Activated CD4-positive, alpha-beta T cell treated with anti-CD3 and anti-CD28 coated beads, Interleukin-2, amount 10 ng/mL, durations not matched to agents 7 days and 5 days (primary cell): Measurements from ENCODE around the gene COL27A1. TPM values are rescaled to one million over a fixed set of nuclear protein-coding genes. Genes with fewer than 3 reads are reported as not detected.
"Not testable (repeated sequence)": the region's sequence is repeated elsewhere in the genome, so short reads cannot be mapped to it uniquely, and the experiment has no call there.

Source experiments
- CTCF ChIA-PET: fragments of 350-600 bp; sonication (Branson Sonifier 250); formaldehyde crosslinking; loops from one replicate; lab custom pipeline; 2021; ENCODE audit warnings: antibody characterized with exemption; lab: Charles Lee
- POLR2A ChIA-PET: fragments of 350-600 bp; sonication (Branson Sonifier 250); formaldehyde crosslinking; loops from one replicate; lab custom pipeline; 2021; ENCODE audit warnings: antibody characterized with exemption; lab: Charles Lee
- DNase-seq: peaks from one replicate; pipeline ENCODE4 v3.0.0-alpha.2; 2020
- H3K27ac Mint-ChIP-seq: one replicate; pipeline ENCODE4 v1.8.0; 2021; ENCODE audit warnings: mild to moderate bottlenecking, moderate library complexity, mixed read lengths
- H3K27me3 Mint-ChIP-seq: one replicate; pipeline ENCODE4 v1.8.0; 2021; ENCODE audit warnings: mixed read lengths
- H3K36me3 Mint-ChIP-seq: one replicate; pipeline ENCODE4 v1.8.0; 2021; ENCODE audit warnings: low read depth, mixed read lengths
- H3K4me1 Mint-ChIP-seq: one replicate; pipeline ENCODE4 v1.8.0; 2021; ENCODE audit warnings: mixed read lengths
- H3K4me3 Mint-ChIP-seq: one replicate; pipeline ENCODE4 v1.8.0; 2021; ENCODE audit warnings: mild to moderate bottlenecking, moderate library complexity, mixed read lengths
- H3K9me3 Mint-ChIP-seq: one replicate; pipeline ENCODE4 v1.8.0; 2021; ENCODE audit warnings: mixed read lengths
- total RNA-seq, 2 experiments: library from RNA; stranded (reverse); gene quantifications; one replicate each; pipeline ENCODE4 v1.2.3, GENCODE V29; 2021

COL27A1 gene
- total RNA-seq, 2 experiments from 2014 or later: 0.15 to 0.22 TPM

DNA sequence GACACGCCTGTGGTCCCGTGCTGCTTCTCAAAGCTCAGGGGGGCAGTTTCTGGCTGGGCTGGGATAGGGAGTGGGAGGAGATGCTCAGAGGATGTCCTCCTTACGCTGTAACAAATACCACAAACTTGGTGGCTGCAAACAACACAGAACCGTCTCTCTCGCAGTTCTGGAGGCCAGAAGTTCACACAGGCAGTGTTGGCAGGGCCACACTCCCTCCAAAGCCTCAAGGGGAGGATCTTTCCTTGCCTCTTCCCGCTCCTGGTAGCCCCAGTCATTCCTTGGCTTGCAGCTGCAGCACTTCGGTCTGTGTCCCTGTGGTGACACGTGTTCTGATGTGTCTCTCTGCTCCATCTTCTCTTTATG is 157.2 kb downstream of the COL27A1 start:
- no peaks in the 10 kb centered on the region for H3K4me1 Mint-ChIP-seq
- no peaks in the 10 kb centered on the region for H3K36me3 Mint-ChIP-seq
- H3K4me3 Mint-ChIP-seq: no peak overlapping the region
- no peak overlapping the region for H3K27ac Mint-ChIP-seq
- DNase-seq: no peak
- POLR2A ChIA-PET: no interaction called here
- no peaks in the 10 kb centered on the region for H3K27me3 Mint-ChIP-seq
- CTCF ChIA-PET: no interaction called here
- no peaks in the 10 kb centered on the region for H3K9me3 Mint-ChIP-seq

- H3K36me3 Mint-ChIP-seq: no peaks in the 10 kb centered on the region
- ChIA-PET CTCF (interaction anchor here (0.6 kb wide), 1 partner anchor 35 kb away, joined by 3 read pairs; no protein-coding TSS in a partner anchor), POLR2A (no interaction called here)
- DNase-seq: no peak
- no peaks in the 10 kb centered on the region for H3K9me3 Mint-ChIP-seq
- no peak overlapping the region for H3K4me3 Mint-ChIP-seq
- H3K4me1 Mint-ChIP-seq: peaks cover 4% of the 10 kb centered on the region
- H3K27me3 Mint-ChIP-seq: no peaks in the 10 kb centered on the region
- no peak overlapping the region for H3K27ac Mint-ChIP-seq
Observed at GRCh38 chr9:114313186-114313585, 157.8 kb downstream of the COL27A1 start.

DNA sequence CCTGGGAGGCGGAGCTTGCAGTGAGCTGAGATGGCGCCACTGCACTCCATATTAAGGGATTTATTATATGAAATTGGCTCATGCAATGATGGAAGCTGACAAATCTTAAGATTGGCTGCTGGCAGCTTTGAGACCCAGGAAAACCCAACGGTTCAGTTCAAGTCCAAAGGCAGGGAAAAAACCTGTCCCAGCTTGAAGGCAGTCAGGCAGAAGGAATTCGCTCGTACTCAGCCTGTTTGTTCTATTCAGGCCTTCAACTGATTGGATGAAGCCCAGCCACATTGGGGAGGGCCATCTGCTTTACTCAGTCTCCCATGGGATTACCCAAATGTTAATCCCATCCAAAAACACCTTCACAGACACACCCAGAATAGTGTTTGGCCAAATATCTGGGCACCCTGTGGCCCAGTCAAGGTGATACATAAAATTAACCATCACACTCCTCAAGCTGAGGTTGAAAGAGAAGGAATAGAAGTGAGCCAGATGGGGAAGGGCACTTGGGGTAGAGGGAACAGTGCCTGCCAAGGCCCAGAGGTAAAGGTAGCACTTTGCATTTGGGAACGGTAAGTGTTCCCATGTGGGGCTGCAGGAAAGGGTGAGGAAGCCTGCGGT is 159.0 kb downstream of the COL27A1 start:
- no peak overlapping the region for H3K4me3 Mint-ChIP-seq
- H3K4me1 Mint-ChIP-seq: peaks cover 5% of the 10 kb centered on the region
- no peaks in the 10 kb centered on the region for H3K9me3 Mint-ChIP-seq
- ChIA-PET POLR2A (no interaction called here), CTCF (no interaction called here)
- H3K36me3 Mint-ChIP-seq: no peaks in the 10 kb centered on the region
- DNase-seq: no peak
- no peak overlapping the region for H3K27ac Mint-ChIP-seq
- no peaks in the 10 kb centered on the region for H3K27me3 Mint-ChIP-seq

GRCh38 chr9:114314881-114315722 is 159.8 kb downstream of the COL27A1 start:
- ChIA-PET CTCF (no interaction called here), POLR2A (no interaction called here)
- peaks cover 5% of the 10 kb centered on the region for H3K4me1 Mint-ChIP-seq
- no peaks in the 10 kb centered on the region for H3K27me3 Mint-ChIP-seq
- no peak overlapping the region for H3K27ac Mint-ChIP-seq
- no peaks in the 10 kb centered on the region for H3K9me3 Mint-ChIP-seq
- H3K36me3 Mint-ChIP-seq: no peaks in the 10 kb centered on the region
- DNase-seq: no peak
- H3K4me3 Mint-ChIP-seq: no peak overlapping the region

DNA sequence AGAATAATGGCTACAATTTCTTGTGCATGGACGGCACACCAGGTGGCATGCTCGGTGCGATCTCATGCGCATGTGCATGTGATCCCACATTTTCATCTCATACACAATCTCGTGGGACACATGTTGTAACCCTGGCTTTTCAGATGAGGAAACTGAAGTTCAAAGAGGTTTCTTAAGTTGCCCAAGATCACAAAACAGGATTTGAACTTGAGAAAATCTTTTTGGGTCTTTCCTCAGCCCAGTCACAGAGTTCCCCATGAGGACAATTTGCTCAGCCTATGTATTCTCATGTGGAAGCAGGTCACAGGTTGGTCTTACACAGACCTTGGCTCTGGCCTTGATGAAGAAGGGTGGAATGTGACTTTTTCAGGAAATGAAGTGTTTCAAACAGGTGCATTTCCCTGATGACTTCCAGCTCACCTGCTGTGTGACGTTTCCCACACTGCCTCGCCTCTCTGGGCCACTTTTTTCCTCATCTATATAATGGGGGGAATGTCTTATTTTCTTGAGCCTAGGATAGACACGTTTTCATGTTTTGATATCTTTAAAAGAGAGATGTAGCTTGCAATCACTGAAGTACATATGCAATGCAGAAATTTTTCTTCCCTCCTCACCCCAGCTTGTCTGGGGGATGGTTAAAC is 160.5 kb downstream of the COL27A1 start:
- no peak for DNase-seq
- CTCF ChIA-PET: no interaction called here
- H3K27ac Mint-ChIP-seq: no peak overlapping the region

GRCh38 chr9:114316605-114317230 is 161.4 kb downstream of the COL27A1 start:
- no peaks in the 10 kb centered on the region for H3K36me3 Mint-ChIP-seq
- ChIA-PET POLR2A (no interaction called here), CTCF (no interaction called here)
- H3K4me3 Mint-ChIP-seq: no peak overlapping the region
- H3K4me1 Mint-ChIP-seq: peaks cover 5% of the 10 kb centered on the region
- no peaks in the 10 kb centered on the region for H3K9me3 Mint-ChIP-seq
- no peaks in the 10 kb centered on the region for H3K27me3 Mint-ChIP-seq
- no peak overlapping the region for H3K27ac Mint-ChIP-seq
- DNase-seq: no peak

More for the DNA sequence above, 160.5 kb downstream of the COL27A1 start:
- Mint-ChIP-seq H3K4me3 (no peak overlapping the region), H3K9me3 (no peaks in the 10 kb centered on the region), H3K27me3 (no peaks in the 10 kb centered on the region), H3K36me3 (no peaks in the 10 kb centered on the region), H3K4me1 (peaks cover 5% of the 10 kb centered on the region)
- POLR2A ChIA-PET: no interaction called here

DNA sequence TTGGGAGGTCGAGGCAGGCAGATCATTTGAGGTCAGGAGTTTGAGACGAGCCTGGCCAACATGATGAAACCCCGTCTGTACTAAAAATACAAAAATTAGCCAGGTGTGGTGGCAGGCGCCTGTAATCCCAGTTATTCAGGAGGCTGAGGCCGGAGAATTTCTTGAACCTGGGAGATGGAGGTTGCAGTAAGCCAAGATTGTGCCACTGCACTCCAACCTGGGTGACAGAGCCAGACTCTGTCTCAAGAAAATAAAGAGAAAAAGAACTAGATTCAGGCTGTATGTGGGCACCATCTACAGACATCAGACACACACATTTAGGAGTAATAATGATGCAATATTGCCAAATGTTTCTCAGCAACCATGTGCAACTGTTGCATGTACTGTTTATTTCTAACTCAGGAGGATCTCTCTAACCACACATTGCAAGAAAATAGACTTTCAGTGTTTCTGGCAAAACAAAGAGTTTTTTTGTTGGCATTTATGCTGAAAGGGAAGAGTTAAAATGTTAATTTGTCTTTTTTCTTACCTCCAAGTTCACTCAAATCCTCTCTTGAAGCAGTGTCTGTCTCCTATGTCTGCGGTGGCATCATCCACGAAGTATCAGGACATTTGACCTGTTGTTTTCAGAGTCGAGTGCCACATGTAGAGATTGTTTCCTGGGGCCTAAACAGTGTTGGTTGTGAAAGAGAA is 162.5 kb downstream of the COL27A1 start:
- no peaks in the 10 kb centered on the region for H3K27me3 Mint-ChIP-seq
- no peaks in the 10 kb centered on the region for H3K36me3 Mint-ChIP-seq
- ChIA-PET CTCF (no interaction called here), POLR2A (no interaction called here)
- H3K4me3 Mint-ChIP-seq: no peak overlapping the region
- H3K27ac Mint-ChIP-seq: no peak overlapping the region
- DNase-seq: no peak
- no peaks in the 10 kb centered on the region for H3K9me3 Mint-ChIP-seq
- H3K4me1 Mint-ChIP-seq: peaks cover 5% of the 10 kb centered on the region

DNA sequence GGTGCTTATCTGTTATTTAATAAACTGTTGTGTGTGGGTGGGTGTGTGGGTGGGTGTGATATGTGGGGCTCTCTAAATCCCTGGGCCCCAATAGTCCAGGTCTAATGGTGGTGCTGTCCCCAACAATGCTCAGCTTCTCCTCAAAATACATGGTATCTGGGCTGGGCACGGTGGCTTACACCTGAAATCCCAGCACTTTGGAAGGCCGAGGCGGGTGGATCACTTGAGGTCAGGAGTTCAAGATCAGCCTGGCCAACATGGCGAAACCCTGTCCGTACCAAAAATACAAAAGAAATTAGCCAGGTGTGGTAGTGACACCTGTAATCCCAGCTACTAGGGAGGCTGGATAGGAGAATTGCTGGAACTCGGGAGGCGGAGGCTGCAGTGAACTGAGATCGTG is 163.1 kb downstream of the COL27A1 start:
- H3K27me3 Mint-ChIP-seq: no peaks in the 10 kb centered on the region
- peaks cover 5% of the 10 kb centered on the region for H3K4me1 Mint-ChIP-seq
- no peaks in the 10 kb centered on the region for H3K36me3 Mint-ChIP-seq
- no peaks in the 10 kb centered on the region for H3K9me3 Mint-ChIP-seq
- ChIA-PET POLR2A (no interaction called here), CTCF (no interaction called here)
- DNase-seq: no peak
- no peak overlapping the region for H3K4me3 Mint-ChIP-seq
- no peak overlapping the region for H3K27ac Mint-ChIP-seq

DNA sequence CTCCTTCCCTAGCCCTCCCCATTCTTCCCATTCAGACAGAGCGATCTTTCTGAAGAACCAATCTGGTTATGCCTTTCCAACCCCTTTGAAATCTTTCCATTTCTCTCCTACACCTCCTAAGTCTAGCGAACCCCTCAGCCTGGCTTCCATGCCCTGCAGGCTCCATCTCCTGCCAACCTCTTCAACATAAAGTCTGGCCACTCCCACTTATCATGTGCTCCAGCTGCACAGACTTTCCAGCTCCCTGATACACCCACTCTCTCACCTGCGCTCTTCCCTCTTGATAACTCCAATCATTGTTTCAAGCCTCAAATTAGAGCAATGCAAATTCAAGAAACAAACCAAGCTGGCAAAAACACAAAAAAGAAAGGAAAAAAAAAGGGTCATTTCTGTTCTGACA is 163.8 kb downstream of the COL27A1 start:
- no peaks in the 10 kb centered on the region for H3K27me3 Mint-ChIP-seq
- no peaks in the 10 kb centered on the region for H3K9me3 Mint-ChIP-seq
- H3K4me3 Mint-ChIP-seq: no peak overlapping the region
- POLR2A ChIA-PET: no interaction called here
- CTCF ChIA-PET: no interaction called here
- H3K36me3 Mint-ChIP-seq: no peaks in the 10 kb centered on the region
- peaks cover 5% of the 10 kb centered on the region for H3K4me1 Mint-ChIP-seq
- DNase-seq: no peak
- H3K27ac Mint-ChIP-seq: no peak overlapping the region

DNA sequence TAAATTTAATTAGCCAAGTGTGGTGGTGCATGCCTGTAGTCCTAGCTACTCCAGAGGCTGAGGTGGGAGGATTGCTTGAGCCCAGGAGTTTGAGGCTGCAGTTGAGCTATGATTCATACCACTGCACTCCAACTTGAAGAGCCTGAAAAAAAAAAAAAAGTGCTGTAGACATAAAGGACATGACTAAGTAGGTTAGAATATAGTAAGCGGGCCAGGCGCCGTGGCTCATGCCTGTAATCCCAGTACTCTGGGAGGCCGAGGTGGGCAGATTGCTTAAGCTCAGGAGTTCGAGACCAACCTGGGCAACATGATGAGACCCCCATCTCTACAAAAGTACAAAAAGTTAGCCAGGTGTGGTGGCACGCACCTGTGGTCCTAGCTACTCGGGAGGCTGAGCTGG is 165.4 kb downstream of the COL27A1 start:
- H3K36me3 Mint-ChIP-seq, H3K27me3 Mint-ChIP-seq, DNase-seq, H3K9me3 Mint-ChIP-seq, POLR2A ChIA-PET, H3K27ac Mint-ChIP-seq, H3K4me3 Mint-ChIP-seq, H3K4me1 Mint-ChIP-seq: not testable (repeated sequence)
- CTCF ChIA-PET: interaction anchor here (0.6 to 1.1 kb wide), 2 partner anchors 17 to 24 kb away, joined by 4 read pairs; no protein-coding TSS in a partner anchor

DNA sequence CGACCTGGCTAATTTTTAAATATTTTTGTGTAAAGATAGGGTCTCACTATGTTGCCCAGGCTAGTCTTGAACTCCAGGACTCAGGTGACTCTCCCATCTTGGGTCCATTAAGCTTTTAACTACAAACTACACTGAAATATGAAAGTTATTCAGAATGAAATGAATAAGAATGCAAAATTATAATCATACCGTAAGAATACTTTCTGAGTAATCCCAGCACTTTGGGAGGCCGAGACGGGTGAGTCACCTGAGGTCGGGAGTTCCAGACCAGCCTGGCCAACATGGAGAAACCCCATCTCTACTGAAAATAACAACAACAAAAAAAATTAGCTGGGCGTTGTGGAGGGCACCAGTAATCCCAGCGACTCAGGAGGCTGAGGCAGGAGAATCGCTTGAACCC is 166.4 kb downstream of the COL27A1 start:
- H3K4me3 Mint-ChIP-seq: no peak overlapping the region
- no peaks in the 10 kb centered on the region for H3K27me3 Mint-ChIP-seq
- H3K36me3 Mint-ChIP-seq: no peaks in the 10 kb centered on the region
- no peaks in the 10 kb centered on the region for H3K9me3 Mint-ChIP-seq
- ChIA-PET CTCF (interaction anchor here (0.7 to 0.9 kb wide), 2 partner anchors 26 to 301 kb away, joined by 3 to 4 read pairs; no protein-coding TSS in a partner anchor), POLR2A (no interaction called here)
- no peak for DNase-seq
- peaks cover 5% of the 10 kb centered on the region for H3K4me1 Mint-ChIP-seq
- H3K27ac Mint-ChIP-seq: no peak overlapping the region

DNA sequence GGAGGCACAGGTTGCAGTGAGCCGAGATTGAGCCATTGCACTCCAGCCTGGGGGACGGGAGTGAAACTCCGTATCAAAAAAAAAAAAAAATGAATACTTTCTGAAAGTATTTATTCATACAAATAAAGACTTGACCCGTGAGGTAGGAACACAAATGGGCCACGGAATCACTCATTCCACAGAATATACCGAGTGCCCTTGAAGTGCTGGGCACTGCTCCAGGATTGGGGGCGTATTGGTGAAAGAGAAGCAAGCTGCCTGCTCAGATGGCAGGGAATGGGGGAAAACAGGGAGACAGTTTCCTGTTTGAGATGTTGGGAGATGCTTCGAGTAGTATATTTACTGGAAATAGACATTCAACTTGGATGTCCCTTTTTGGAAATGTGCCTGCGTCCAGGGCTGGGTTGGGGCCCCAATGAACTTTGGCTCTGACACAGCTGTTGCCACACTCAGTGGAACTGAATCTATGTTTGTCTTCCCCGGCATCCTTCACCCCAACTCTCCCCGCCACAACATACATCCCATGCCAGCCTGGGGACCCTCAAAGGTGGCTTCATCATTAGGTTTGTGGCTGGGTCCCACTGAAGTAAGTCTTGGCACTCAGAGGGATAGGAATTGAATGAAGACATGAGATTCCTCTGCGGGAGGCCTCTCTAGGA is 167.0 kb downstream of the COL27A1 start:
- DNase-seq, POLR2A ChIA-PET, H3K27ac Mint-ChIP-seq, H3K4me1 Mint-ChIP-seq, H3K9me3 Mint-ChIP-seq, H3K4me3 Mint-ChIP-seq, H3K27me3 Mint-ChIP-seq, H3K36me3 Mint-ChIP-seq: not testable (repeated sequence)
- CTCF ChIA-PET: interaction anchor here (0.7 to 0.9 kb wide), 2 partner anchors 26 to 300 kb away, joined by 3 to 4 read pairs; no protein-coding TSS in a partner anchor
